TTC549 (cell line): ENCODE measurements around the gene CERK.
"Not testable (repeated sequence)": the region's sequence is repeated elsewhere in the genome, so short reads cannot be mapped to it uniquely, and the experiment has no call there.

Experiments
- FAIRE-seq: peaks from 2 replicates; lab custom pipeline; 2012; peaks lifted over from hg19 to GRCh38; lab: Jason Lieb, UNC

CERK gene

DNA sequence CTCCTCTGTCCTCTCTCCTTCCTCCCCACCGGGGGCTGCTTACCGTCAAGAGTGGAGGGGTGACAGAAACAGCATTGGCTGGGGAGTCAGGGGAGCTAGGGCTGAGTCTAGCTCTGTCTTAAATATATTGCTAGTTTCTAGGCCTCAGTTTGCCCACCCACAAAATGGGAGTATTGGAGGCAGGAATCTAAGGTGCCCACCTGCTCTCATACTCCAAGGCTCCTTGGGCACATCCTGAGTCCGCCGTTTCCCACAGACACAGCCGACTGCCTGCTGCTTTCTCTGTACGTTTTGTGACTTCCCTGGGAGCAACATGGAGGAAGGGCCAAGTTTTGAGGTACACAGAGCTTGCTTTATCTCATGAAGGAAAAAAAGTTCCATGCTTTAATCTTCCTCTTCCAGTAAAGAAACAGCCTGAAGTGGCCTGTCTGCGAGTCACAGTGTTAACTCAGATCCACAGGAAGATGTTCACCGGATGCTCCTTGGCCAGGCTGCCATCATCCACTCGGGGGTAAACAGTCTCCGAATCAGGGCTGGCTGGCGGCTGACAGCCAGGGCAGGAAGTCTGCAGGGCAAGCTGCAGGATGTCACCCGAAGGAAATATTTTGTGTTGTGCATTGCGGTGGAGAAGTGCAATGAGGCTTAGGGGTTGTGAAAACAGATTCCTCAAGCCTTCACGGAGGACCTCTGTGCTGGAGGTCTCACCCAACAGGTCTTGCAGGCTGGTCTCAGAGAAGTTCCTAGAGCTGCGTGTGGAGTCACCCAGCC, 11.0 kb upstream of the CERK start:
- FAIRE-seq = no peak

DNA sequence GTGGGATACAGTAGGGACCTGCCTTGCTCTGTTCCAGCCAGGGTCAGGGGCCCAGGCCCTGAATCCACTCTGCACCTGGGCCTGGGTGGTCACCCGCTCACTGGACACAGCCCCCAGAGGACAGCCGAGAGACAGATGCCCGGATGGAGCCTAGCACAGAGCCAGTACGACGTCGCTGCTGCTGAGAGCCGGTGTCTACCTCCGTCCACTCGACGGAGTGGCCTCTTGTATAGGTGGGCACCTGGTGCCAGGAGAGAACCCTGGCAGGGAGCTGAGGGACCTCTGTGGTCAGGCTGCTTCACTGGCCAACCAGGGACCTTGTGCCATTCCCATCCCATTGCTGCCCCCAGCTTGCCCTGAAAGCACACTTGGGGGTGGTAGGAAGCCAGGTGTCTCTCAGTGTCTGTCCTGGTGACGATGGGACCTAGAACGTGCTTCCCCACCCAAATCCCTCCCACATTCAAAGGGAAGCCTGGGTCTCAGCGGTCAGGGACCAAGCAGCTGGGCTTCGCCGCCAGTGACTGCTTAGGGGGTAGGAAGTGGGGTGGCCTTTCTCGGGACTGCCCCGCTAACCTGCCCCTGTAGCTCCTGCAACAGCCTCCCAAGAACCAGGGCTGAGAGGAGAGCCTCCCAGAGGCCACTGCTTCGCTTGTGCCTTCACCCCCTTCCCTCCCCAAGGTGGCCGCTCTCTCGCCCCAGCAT, 10.3 kb upstream of the CERK start:
- FAIRE-seq = no peak

DNA sequence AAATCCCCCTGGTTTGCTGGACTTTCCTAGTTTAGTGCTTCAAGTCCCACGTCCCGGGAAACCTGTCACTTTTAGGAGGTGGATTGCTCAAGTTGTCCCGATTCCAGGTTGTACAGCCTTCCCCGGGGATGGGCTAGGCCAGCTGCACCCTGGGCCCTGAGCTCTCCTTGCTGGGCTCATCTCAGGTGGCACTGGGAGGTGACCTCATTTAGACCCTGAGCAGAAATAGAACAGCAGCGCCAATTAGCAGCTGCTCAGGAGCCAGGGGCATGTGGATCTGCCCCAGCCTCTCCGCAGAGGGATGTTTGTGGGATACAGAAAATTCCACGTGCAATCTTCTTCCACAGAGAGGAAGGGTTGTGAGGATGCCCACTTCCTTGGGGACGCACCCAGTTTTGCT, 9.6 kb upstream of the CERK start:
- no peak for FAIRE-seq

DNA sequence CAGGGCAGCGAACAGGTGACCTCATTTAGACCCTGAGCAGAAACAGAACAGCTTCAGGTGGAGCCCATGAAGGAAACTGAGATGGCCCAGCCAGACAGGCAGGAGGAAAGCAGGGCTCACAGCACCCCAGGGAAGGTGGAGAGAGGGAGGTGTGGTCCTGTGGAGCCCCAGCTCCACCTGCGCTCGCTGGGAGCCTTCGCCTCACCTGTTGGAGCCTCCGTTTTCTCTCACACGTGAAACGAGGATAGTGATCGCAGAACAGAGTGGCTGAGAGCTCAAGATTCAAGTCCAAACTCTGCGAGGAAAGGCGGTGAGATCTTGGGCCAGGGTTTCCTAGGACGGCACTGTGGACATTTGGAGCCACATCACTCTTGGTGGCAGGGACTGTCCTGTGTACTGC, 8.6 kb upstream of the CERK start:
- no peak for FAIRE-seq

DNA sequence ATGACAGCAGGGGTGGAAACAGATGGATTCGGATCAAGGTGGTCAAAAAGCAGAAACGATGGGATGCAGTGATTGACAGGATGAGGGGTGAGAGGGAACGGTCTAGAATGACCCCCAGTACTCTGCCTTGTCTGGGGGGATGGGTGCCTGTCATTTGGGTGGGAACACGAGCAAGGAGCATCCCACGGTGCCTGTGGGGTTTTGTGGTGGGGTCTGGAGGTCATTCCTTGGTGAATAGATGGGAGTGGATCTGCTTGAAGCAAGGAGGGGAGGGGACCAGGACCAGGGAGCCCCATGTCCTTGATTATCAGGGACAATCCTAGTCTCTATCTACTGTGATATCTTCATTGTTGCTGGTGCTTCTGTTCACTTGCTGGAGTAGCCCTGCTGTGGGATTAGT, 8.1 kb upstream of the CERK start:
- FAIRE-seq = no peak

DNA sequence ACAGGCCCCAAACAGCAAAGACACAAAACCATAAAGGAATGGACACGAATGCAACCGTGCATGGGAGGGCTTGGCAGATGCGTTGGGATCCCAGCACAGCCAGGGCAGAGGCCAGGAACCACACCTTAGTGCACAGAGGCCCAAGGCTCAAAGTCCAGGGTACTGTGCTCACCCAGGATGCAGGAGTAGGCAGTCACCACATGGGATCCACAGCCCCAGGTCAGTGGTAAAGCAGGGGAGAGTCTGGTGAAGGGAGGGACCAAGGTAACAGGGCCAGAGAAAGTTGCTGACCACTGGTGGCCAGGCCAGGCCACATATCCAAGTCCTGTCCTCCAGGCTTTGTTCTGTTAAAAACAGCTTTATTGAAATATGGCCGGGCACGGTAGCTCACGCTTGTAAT, 6.5 kb upstream of the CERK start:
- no peak for FAIRE-seq

DNA sequence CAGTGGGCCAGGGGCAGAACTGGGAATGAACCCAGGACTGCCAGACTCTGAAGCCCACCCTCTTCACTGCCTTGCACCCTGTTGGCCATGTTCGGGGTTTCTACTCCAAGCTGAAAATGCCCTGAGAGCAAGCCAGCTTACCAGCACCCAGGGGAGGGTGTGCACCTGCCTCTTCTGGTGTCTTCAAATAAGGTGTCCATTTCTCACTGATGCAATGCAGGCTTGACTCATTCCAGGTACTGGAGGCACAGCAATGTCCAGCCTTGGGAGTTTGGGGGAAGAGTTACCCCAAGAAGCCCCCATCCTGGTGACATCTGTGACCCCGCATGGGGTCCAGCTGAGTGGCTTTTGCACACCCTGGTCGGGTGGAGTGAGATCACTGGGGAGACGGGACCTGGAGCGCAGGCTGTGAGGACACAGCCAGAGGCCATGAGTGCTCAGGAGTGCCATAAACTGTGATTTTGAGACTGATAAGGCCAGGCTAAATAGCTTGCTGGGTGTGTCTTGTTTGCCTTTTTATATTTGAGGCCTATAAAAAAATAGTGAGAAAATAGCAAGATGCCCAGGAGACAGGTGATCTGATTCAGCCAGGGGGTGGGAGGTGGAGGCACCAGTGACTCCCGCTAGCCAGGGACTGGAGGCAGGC, 4.6 kb upstream of the CERK start:
- FAIRE-seq = no peak

DNA sequence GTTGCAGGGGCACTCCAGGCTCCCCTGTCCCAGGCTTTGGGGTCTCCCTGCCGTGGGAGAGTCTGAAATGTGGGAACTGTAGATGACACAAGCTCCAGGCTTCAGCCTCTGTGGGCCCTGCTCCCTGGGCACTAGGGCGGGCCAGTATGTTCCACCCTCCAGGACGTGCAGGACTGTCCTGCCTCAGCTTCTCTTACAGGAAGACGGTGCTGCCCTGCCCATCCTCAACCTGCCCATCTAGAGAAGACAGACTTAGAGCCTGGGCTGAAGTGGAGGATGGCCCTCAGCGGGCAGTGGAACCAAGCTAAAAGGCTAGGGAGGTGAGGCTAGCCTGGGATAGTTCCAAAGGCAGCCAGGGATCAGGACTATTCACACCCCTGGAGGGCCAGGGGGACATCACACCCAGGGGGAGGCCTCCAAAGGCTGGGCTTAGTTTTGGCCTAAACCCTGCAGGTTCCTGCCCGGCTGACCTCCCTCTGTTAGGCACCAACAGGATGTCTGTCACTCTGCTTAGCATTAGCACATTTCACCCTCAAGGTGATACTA, 4.0 kb upstream of the CERK start:
- FAIRE-seq = no peak

DNA sequence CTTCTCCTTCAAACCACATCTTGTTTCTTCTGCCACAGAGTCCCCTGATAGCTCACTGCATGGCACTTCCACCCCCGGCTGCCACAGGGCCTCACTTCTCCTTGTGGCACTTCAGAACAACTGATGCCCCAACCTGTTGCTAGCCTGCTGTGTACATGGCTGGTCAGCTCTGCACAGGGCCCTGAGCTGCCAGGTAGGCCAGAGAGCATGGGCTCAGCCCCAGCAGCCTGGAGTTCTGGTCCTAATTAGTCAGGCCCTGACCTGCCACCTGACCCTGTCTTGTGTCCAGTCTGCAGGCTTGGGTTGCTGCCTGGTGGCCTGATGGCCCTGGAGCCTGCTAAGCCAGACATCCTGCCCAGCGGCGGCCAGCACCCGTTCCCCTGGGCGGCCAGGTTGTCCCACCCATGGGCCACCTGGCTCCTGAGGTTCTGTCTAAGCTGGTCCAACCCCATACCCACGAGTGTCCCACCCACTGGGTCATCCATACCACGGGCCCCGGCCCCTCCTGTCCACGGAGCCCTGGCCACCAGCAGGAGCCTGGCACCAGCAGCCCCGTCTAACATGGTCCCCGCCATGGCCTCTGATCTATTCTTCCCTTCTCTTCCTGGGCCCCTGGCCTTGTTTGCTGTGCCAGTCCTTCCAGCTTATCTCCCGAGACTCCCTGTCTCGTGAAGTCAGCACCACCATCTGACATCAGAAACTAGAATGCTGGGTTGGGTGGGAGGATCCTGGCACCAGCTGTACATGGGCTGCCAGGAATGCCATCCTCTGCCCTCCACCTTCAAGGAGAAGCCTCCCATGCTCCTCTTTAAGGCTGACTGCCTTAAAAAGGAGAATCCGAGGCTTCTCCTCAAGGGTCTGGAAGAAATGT, 3.1 kb upstream of the CERK start:
- no peak for FAIRE-seq

DNA sequence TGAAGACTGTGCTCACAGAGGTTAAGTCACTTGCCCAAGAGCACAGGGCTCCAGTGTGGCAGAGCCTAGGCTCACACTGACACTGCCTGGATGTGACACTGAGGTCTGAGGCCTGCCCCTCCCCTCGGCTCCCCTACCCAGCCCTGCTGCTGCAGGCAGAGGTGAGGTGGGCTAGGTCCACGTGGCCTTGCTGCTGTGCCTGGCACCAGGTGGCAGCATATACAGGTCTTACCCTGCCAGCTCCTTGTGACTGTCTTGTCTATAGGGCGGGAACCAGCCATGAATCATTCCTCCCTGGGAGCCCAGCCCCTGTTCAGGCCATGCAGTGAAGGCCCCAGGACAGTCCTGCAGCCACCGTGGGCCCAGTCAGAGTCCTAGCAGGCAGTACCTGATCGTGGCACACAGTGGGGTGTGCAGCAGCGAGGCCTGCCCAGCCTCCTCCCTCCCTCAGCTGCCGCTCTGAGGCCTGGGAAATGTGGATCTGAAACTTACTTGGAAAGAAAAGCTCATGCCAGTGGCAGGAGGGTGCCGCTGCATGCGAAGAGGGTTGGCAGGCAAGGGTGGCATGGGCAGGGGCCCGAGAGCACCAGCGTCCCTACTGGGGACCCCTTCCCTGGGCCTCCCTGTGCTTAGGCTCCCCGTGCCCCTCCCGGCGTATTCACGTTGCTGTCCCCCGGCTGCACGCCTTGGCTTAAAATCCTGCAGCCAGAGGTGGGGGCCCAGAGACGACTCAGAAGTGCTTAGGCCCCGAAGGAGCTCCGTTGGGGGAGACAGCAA, 1.2 kb upstream of the CERK start:
- no peak for FAIRE-seq

DNA sequence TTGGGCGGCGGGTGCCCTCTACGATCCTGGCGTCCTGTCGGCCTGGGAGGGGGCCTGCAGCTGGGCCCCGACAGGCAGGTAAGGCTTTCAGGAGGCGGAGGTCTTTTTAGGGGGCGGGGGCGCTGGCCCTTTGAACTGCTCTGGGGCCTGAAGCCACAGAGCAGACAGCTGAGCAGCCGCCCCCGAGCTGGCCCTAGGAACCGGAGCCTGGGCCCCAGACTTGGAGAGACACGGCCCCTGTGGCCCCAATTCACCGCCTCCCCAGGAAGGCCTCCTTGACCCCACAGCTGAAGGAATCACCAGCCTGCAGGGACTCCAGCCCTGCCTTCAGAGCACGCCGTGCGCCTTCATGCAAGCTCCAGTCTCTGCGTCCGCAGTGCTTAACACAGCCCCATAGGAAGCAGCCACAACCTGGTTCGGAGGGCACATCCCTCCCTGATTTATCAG, 618 bp upstream of the CERK start:
- FAIRE-seq = no peak

DNA sequence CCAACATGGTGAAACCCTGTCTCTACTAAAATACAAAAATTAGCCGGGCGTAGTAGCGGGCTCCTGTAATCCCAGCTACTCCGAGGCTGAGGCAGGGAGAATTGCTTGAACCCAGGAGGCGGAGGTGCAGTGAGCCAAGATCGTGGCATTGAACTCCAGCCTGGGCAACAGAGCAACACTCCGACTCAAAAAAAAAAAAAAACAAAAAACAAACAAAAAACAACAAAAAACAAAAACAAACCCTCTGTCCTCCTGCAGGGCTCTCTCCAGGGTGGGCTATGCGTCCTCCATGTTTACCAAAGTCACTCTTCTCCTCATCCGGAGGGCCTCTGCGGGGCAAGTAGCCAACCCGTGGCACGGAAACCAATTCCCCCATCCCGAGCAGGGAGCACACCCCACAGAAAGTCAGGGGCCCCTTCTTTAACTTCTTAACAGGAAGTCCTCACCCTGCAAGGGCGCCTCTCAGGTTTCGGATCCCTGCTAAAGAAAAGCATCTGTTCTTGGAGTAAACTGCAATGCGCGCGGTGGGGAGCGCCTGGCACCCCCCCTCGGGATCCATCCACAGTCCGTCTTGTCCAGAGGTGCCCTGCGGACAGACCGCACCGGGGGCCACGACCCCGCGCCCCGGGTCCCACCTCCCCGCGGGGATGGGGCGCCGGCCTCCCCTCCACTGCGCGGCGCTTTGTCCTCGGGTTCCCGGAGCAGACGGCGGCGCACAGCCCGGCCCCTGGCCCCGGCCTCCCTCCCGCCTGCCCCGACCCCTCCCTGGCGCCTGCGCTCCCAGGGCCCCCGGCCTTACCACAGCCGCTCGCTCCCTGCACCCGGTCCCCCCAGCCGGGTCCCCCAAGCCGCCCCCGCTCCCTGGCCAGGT, 712 bp downstream of the CERK start:
- FAIRE-seq = no peak

DNA sequence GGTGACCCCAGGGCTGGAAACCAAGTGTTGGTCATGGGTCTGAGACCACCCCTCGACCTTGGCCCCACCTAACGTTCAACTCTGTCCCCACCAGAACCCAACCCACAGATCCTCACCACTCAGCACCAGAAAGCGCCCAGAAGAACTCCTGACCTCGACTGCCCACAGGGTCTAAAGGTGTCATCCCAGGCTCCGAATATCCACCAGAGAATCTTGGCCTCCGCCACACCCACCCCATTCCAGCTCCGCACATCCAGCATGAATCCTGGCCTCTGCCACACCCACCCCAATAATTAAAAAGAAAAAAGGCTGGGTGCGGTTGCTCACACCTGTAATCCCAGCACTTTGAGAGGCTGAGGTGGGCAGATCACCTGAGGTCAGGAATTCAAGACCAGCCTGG, 1.3 kb downstream of the CERK start:
- no peak for FAIRE-seq

DNA sequence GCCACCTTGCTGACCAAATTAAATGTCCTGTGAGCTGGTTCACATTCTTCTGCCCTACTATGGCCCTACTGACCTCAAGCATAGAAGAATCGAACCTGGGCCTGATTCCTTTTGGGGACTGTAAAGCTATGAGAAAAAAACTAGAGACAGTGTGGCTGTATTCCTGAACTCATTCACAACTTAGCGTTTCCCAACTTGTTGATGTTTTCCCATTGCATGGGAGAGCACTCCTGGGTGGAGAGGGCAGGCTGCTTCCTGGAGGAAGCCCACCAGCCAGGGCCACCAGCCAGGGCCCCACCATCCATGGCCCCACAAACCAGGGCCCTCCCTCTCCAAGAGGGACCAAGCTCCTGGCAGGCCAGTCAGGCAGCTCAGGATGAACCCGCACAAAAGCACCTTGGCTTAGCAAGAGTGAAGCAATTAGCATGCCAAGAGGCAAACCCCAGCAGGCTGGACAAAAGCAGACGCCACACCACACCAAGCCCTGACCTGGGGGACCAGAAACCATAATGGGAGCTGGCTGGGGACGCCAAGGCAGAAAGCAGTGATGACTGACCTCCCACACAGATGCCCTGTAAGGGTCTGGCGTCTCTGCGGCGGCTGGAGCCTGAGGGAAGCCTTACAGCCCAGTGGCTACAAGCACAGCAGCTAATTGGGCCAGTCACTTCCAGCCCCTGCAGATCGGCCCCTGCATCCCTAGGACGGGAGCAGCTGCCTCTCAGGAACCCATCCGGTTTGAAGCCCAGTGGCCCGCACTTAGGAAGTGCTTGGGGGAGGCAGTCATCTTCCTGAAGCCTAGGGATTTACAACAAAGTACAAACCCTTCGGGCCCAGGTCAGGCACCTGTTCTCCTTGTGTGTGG, 2.1 kb downstream of the CERK start:
- no peak for FAIRE-seq

DNA sequence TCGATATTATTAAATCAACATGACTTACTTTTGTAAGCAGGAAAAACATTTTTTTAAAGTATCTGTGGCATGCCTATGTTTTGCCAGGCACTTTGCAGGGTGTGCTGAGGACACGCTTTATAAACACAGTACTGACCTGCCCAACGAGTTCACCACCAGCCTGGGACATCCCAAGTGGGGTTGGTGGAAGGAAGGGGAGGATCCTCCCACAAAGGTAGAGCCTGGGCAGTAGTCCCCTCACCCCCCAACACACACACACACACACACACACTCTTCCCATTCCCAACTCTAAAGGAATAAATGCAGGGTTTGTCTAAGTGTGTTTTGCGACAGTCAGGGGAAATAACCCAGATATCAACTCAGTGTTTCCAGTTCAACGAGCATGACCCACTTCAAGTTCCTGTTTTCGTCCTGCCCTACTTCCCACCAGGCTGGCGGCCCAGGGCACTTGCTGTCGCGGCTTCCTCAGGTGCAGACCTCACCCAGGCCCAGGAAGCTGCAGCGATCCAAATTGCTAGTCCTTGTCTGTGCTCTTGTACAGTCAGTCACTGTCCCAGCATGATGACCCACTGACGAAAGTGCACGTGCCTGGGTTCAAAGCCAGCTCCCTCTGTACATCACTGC, 3.1 kb downstream of the CERK start:
- FAIRE-seq = no peak

DNA sequence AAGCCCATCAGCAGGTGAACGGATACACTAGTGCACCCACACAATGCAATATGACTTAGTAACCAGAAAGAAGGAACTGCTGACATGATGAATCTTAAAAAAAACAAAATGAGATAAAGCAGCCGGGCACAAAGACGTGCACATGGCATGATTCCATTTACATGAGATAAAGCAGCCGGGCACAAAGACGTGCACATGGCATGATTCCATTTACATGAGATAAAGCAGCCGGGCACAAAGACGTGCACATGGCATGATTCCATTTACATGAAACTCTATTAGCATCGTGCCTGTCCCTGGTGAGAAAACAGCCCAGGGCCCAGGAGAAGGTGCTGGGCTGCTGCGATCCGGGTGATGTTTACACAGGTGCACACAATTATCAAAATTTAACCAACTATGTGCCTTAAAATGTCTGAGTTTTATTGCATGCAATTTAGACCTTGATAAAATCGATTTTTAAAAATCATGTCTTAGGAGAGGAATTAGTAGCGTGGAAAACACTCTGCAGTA, 3.8 kb downstream of the CERK start:
- FAIRE-seq = not testable (repeated sequence)

DNA sequence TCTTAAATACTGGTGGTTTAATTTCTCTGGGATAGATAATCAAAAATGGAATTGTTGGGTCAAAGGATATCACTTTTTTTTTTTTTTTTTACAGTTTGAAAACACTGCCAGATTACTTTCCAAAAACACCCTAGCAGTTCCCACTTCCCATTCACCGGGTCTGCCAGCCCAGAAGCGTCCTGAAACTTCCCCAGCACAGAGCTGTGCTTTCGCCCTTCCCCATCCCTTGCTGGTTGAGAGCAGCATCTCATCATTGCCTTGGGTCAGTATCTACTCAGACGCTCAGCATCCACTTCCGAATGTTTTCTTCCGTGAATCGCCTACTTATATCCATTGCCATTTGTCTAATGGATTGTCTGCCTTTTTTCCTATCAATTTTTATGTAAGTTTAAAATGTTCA, 5.5 kb downstream of the CERK start:
- FAIRE-seq = no peak

DNA sequence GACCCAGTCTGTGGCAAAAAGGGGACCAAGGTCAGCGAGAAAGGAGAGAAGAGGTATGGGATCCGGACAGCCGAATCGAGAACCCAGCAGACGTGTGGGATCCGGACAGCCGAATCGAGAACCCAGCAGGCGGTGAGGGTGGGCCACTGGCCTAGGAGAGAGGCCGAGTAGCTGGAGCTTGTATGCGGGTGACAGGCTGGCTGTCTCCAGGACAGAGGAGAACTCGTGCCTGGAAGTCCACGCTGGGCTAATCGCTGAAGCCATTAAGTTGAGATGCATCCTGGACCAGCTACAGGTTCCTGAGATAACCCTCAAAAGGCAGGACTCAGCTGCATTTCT, 6.0 kb downstream of the CERK start:
- FAIRE-seq = no peak
